Osteoblast (primary cell): ENCODE measurements around the gene ADAMTS19. TPM values are rescaled to one million over a fixed set of nuclear protein-coding genes. Genes with fewer than 3 reads are reported as not detected.

ENCODE experiments used
- DNase-seq: peaks from one replicate; pipeline ENCODE4 v3.0.0; 2011; ENCODE audit warnings: low spot score, mixed read lengths; ENCODE audit not compliant: insufficient read length; ENCODE audit errors: missing footprints
- H2AFZ ChIP-seq: 2 replicates; pipeline ENCODE4 v1.6.0; 2011; ENCODE audit warnings: mild to moderate bottlenecking, low read length
- H3K27ac ChIP-seq: 2 replicates; pipeline ENCODE4 v1.5.1; 2011; ENCODE audit warnings: mild to moderate bottlenecking, low read depth, low read length, moderate library complexity
- H3K27me3 ChIP-seq: 2 replicates; pipeline ENCODE4 v1.6.0; 2012; ENCODE audit warnings: mild to moderate bottlenecking, control low read depth, inconsistent platforms, low read length, moderate library complexity; ENCODE audit not compliant: insufficient read depth
- H3K36me3 ChIP-seq: 2 replicates; pipeline ENCODE4 v1.5.1; 2011; ENCODE audit warnings: mild to moderate bottlenecking, low read length, control low read depth, moderate library complexity; ENCODE audit not compliant: insufficient read depth
- H3K4me1 ChIP-seq: 2 replicates; pipeline ENCODE4 v1.5.1; 2011; ENCODE audit warnings: mild to moderate bottlenecking, low read length, control low read depth, moderate library complexity; ENCODE audit not compliant: insufficient read depth
- H3K4me2 ChIP-seq: 2 replicates; pipeline ENCODE4 v1.6.0; 2011; ENCODE audit warnings: mild to moderate bottlenecking, low read length; ENCODE audit not compliant: insufficient read depth
- H3K4me3 ChIP-seq: fragments of 200-600 bp; sonication (generic); 3 replicates; pipeline ENCODE4 v1.5.1; 2012; ENCODE audit warnings: mild to moderate bottlenecking, low read length, inconsistent platforms; ENCODE audit not compliant: insufficient read depth
- H3K79me2 ChIP-seq: 2 replicates; pipeline ENCODE4 v1.6.0; 2012; ENCODE audit warnings: mild to moderate bottlenecking, low read length, control low read depth, inconsistent platforms; ENCODE audit not compliant: insufficient read depth
- H3K9me3 ChIP-seq: 2 replicates; pipeline ENCODE4 v1.5.1; 2011; ENCODE audit warnings: low read depth, low read length, control low read depth
- H4K20me1 ChIP-seq: 2 replicates; pipeline ENCODE4 v1.6.0; 2012; ENCODE audit warnings: mild to moderate bottlenecking, low read length, control low read depth; ENCODE audit not compliant: insufficient read depth
- CTCF ChIP-seq: IDR thresholded peaks from 2 replicates; pipeline ENCODE4 v1.5.1; 2011; ENCODE audit warnings: mild to moderate bottlenecking, low read depth, low read length, moderate library complexity; ENCODE audit errors: extremely low read depth
- total RNA-seq: library from RNA; depleted of rRNA; stranded (reverse); fragments of >200 nt; gene quantifications from 2 replicates; pipeline ENCODE4 v1.2.3, GENCODE V29; 2012

Gene ADAMTS19
- total RNA-seq, 1 donor: not detected

DNA sequence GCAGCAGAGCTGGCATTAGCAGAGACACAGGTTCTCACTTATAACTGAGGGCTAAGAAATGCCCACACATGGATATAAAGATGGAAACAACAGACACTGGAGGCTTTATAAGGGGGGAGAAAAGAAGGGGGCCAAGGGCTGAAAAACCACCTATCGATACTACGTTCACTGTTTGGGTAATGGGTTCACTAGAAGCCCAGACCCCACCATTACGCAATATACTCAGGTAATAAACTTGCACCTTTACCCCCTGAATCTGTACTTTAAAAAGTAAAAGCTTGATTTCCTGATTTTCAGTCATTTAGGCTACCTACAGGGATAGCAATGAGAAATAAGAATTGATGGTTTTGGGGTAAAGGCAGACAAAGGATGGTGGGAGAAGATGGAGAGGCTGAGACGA is 285.9 kb downstream of the ADAMTS19 start:
- Histone ChIP-seq H3K27me3 (no peaks in the 10 kb centered on the region), H3K36me3 (no peaks in the 10 kb centered on the region), H3K79me2 (no peaks in the 10 kb centered on the region), H3K27ac (no peak overlapping the region), H4K20me1 (no peaks in the 10 kb centered on the region), H3K9me3 (no peaks in the 10 kb centered on the region), H3K4me1 (no peaks in the 10 kb centered on the region), H3K4me3 (no peak overlapping the region), H2AFZ (no peak overlapping the region), H3K4me2 (no peak overlapping the region)
- TF ChIP-seq CTCF: no peak
- DNase-seq: no peak

GRCh38 chr5:129746876-129747275 is 286.8 kb downstream of the ADAMTS19 start:
- no peaks in the 10 kb centered on the region for H3K36me3 ChIP-seq
- no peak for TF ChIP-seq CTCF
- no peaks in the 10 kb centered on the region for H3K27me3 ChIP-seq
- H3K4me1 ChIP-seq: no peaks in the 10 kb centered on the region
- no peaks in the 10 kb centered on the region for H3K79me2 ChIP-seq
- H4K20me1 ChIP-seq: no peaks in the 10 kb centered on the region
- DNase-seq: no peak
- no peaks in the 10 kb centered on the region for H3K9me3 ChIP-seq
- no peak overlapping the region for H3K4me2 ChIP-seq
- no peak overlapping the region for H3K4me3 ChIP-seq
- no peak overlapping the region for H2AFZ ChIP-seq
- H3K27ac ChIP-seq: no peak overlapping the region

DNA sequence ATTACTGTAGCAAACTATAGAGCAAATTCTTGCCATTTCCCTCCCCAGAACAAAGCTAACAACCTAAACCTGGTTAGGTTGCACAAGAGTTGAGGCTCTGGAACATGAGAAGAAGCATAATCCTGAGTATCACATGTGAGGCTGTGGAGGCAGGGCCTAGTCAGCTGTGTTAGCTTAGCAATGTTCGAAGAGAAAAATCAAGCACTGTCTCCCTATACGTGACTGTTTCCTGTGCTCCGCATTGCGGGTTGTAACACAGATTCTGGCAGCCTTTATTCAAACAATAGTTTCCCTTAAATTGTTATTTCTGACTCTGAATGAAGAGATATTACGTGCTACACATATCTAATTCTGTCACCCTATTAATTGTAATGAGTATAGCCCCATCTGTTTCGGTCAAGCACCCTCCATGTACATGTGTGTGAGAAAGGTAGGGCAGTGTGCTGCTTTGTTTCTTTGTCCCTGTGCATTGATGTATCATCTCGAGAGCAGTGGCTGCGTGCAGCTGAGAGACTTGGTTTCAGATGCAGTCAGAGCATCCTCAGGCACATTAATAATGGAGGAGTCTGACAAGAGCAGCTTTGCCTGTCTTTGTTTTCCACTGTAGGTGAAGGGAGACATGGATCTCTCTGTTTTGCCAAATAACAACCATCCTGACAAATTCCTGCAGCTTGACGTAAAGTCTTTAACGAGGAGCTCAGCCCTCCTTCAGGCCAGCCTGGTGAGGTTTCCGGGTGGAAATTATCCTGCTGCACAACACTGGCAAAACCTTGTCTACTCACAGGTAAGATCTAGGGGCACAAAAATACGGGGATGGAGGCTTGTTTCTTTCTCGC is 287.7 kb downstream of the ADAMTS19 start, which contains the start of gene MINAR2:
MINAR2 (plus strand) TSS at position 523 of the 836 bp plus-strand sequence; CDS start at position 620, 97 bp downstream.
- H3K27me3 ChIP-seq: no peaks in the 10 kb centered on the region
- no peak within 1 kb of the TSS for H3K27ac ChIP-seq
- no peaks in the 10 kb centered on the region for H3K79me2 ChIP-seq
- H4K20me1 ChIP-seq: no peaks in the 10 kb centered on the region
- no peaks in the 10 kb centered on the region for H3K9me3 ChIP-seq
- no peaks in the 10 kb centered on the region for H3K4me1 ChIP-seq
- H3K4me3 ChIP-seq: no peak within 1 kb of the TSS
- no peak for TF ChIP-seq CTCF
- no peak for DNase-seq
- no peaks in the 10 kb centered on the region for H3K36me3 ChIP-seq
- no peak within 1 kb of the TSS for H3K4me2 ChIP-seq
- no peak within 1 kb of the TSS for H2AFZ ChIP-seq
